Tibial nerve (tissue), 4 donors: ENCODE data around the gene ADGRL3.

Source experiments
- CTCF ChIP-seq, 5 experiments: fragments of 200-600 bp in 3 of 5; fragments of 450-650 bp in 2 of 5; sonication (generic) in 3 of 5; IDR thresholded peaks; one replicate each; pipeline ENCODE4 v1.5.1; 2016 to 2019; ENCODE audit warnings: antibody characterized with exemption in 5 of 5, mild to moderate bottlenecking in 3 of 5, moderate library complexity in 2 of 5
- EP300 ChIP-seq, 2 donors: sonication (generic); formaldehyde crosslinking; IDR thresholded peaks; one replicate each; pipeline ENCODE4 v1.6.1; 2017; ENCODE audit warnings: antibody characterized with exemption in 2 of 2, mild to moderate bottlenecking in 1 of 2
- POLR2A ChIP-seq, 2 donors: fragments of 450-650 bp; IDR thresholded peaks; one replicate each; pipeline ENCODE4 v1.6.1; 2017; ENCODE audit warnings: antibody characterized with exemption in 2 of 2, mild to moderate bottlenecking in 2 of 2, moderate library complexity in 2 of 2

- no peak for TF ChIP-seq CTCF (IDR thresholded peaks at IDR 0.05)
- TF ChIP-seq EP300 (IDR thresholded peaks at IDR 0.05), result no peak
- TF ChIP-seq POLR2A (IDR thresholded peaks at IDR 0.05), result no peak
Measured at GRCh38 chr4:61210186-61210939, 10.2 kb downstream of the ADGRL3 start.
